Trophoblast cell (in vitro differentiated cells and primary cell): Measurements from ENCODE around the gene UST.
A peak's percentile ranks its signal among the peaks of the same experiment; 100 is the strongest.

Experiments
- DNase-seq, 2 donors: peaks; one replicate each; pipeline ENCODE4 v3.0.0-alpha.2; 2016
- H2AFZ ChIP-seq: 2 replicates; pipeline ENCODE4 v1.6.1; 2013; ENCODE audit warnings: low read length, moderate library complexity, mild to moderate bottlenecking; ENCODE audit not compliant: insufficient read depth, poor library complexity
- H2AK5ac ChIP-seq: 2 replicates; pipeline ENCODE4 v1.6.1; 2013; ENCODE audit warnings: mild to moderate bottlenecking, low read length
- H2BK120ac ChIP-seq: 2 replicates; pipeline ENCODE4 v1.6.1; 2013; ENCODE audit warnings: low read length, mild to moderate bottlenecking, moderate library complexity; ENCODE audit not compliant: insufficient read depth, poor library complexity
- H2BK12ac ChIP-seq: 2 replicates; pipeline ENCODE4 v1.6.1; 2013; ENCODE audit warnings: mild to moderate bottlenecking, low read length, moderate library complexity
- H2BK5ac ChIP-seq: 2 replicates; pipeline ENCODE4 v1.6.1; 2013; ENCODE audit warnings: low read length, low read depth, moderate library complexity, mild to moderate bottlenecking; ENCODE audit not compliant: poor library complexity
- H3K14ac ChIP-seq: 2 replicates; pipeline ENCODE4 v1.6.1; 2013; ENCODE audit warnings: mild to moderate bottlenecking, low read length
- H3K18ac ChIP-seq: 2 replicates; pipeline ENCODE4 v1.6.1; 2013; ENCODE audit warnings: mild to moderate bottlenecking, low read length
- H3K23ac ChIP-seq: 2 replicates; pipeline ENCODE4 v1.6.1; 2013; ENCODE audit warnings: low read length
- H3K27ac ChIP-seq: 2 replicates; pipeline ENCODE4 v1.5.1; 2013; ENCODE audit warnings: low read depth, mild to moderate bottlenecking, inconsistent platforms, low read length, moderate library complexity
- H3K27me3 ChIP-seq: 2 replicates; pipeline ENCODE4 v1.6.1; 2013; ENCODE audit warnings: inconsistent platforms, mild to moderate bottlenecking, low read length, moderate library complexity; ENCODE audit not compliant: insufficient read depth
- H3K36me3 ChIP-seq, 2 experiments: 1 replicate in 1 of 2; 2 replicates in 1 of 2; pipeline ENCODE4 v1.6.1; 2013; ENCODE audit warnings: low read length in 2 of 2, mild to moderate bottlenecking in 2 of 2, moderate library complexity in 1 of 2; ENCODE audit not compliant: insufficient read depth in 2 of 2, control insufficient read depth in 1 of 2
- H3K4ac ChIP-seq: 2 replicates; pipeline ENCODE4 v1.6.1; 2013; ENCODE audit warnings: low read depth, mild to moderate bottlenecking, low read length, moderate library complexity
- H3K4me1 ChIP-seq, 2 experiments: 1 replicate in 1 of 2; 2 replicates in 1 of 2; pipeline ENCODE4 v1.6.1; 2013; ENCODE audit warnings: low read length in 2 of 2, mild to moderate bottlenecking in 2 of 2, moderate library complexity in 1 of 2; ENCODE audit not compliant: insufficient read depth in 2 of 2, control insufficient read depth in 1 of 2
- H3K4me2 ChIP-seq: 2 replicates; pipeline ENCODE4 v1.6.1; 2013; ENCODE audit warnings: inconsistent platforms, mild to moderate bottlenecking, low read length, moderate library complexity
- H3K4me3 ChIP-seq: 2 replicates; pipeline ENCODE4 v1.5.1; 2013; ENCODE audit warnings: mild to moderate bottlenecking, low read depth, low read length, inconsistent platforms
- H3K79me1 ChIP-seq: one replicate; pipeline ENCODE4 v1.6.1; 2013; ENCODE audit warnings: low read length
- H3K79me2 ChIP-seq: 2 replicates; pipeline ENCODE4 v1.6.1; 2013; ENCODE audit warnings: low read length, mild to moderate bottlenecking; ENCODE audit not compliant: control insufficient read depth, insufficient read depth, poor library complexity
- H3K9ac ChIP-seq: 2 replicates; pipeline ENCODE4 v1.6.1; 2013; ENCODE audit warnings: mild to moderate bottlenecking, low read length
- H3K9me3 ChIP-seq: 2 replicates; pipeline ENCODE4 v1.6.1; 2013; ENCODE audit warnings: low read depth, mild to moderate bottlenecking, control low read depth, inconsistent platforms, low read length; ENCODE audit not compliant: insufficient read depth
- H4K12ac ChIP-seq: 2 replicates; pipeline ENCODE4 v1.6.1; 2013; ENCODE audit warnings: low read depth, mild to moderate bottlenecking, low read length, moderate library complexity
- H4K8ac ChIP-seq: 2 replicates; pipeline ENCODE4 v1.6.1; 2013; ENCODE audit warnings: low read depth, mild to moderate bottlenecking, low read length, moderate library complexity
- H4K91ac ChIP-seq: one replicate; pipeline ENCODE4 v1.6.1; 2013; ENCODE audit warnings: low read depth, mild to moderate bottlenecking, low read length, moderate library complexity
- WGBS: extraction: QIAGEN DNeasy Blood & Tissue Kit; methylation state at CpG from one replicate; pipeline ENCODE4 v1.1.7; 2013; ENCODE audit warnings: missing lambda C conversion rate; ENCODE audit not compliant: insufficient read length, insufficient coverage; ENCODE audit errors: extremely low coverage; 5-methylcytosine and 5-hydroxymethylcytosine counted together

The UST gene

GRCh38 chr6:148968771-148969602 lies 222.2 kb downstream of the UST start:
- no peak overlapping the region for H3K18ac ChIP-seq
- H3K27ac ChIP-seq: no peak overlapping the region
- H3K23ac ChIP-seq: no peak overlapping the region
- no peak overlapping the region for H3K4me2 ChIP-seq
- H3K9ac ChIP-seq: no peak overlapping the region
- H4K91ac ChIP-seq: no peak overlapping the region
- no peak overlapping the region for H2AFZ ChIP-seq
- no peaks in the 10 kb centered on the region for H3K27me3 ChIP-seq
- H4K8ac ChIP-seq: no peak overlapping the region
- no peaks in the 10 kb centered on the region for H3K79me1 ChIP-seq
- no peak overlapping the region for H2BK120ac ChIP-seq
- no peaks in the 10 kb centered on the region for H3K79me2 ChIP-seq
- no peaks in the 10 kb centered on the region for H3K9me3 ChIP-seq
- H3K36me3 ChIP-seq: no peaks in the 10 kb centered on the region
- no peak overlapping the region for H3K4ac ChIP-seq
- H4K12ac ChIP-seq: no peak overlapping the region
- no peak overlapping the region for H2AK5ac ChIP-seq
- peaks cover 0 to 2% of the 10 kb centered on the region in 2 experiments for H3K4me1 ChIP-seq
- no CpG with 5 or more reads among the region's 4 CpGs for WGBS
- H2BK5ac ChIP-seq: no peak overlapping the region
- no peak overlapping the region for H2BK12ac ChIP-seq
- H3K14ac ChIP-seq: no peak overlapping the region
- DNase-seq: peak in 1 of 2 donors; percentile 66
- no peak overlapping the region for H3K4me3 ChIP-seq

GRCh38 chr6:148969603-148970061 lies 222.8 kb downstream of the UST start:
- Histone ChIP-seq H4K12ac (no peak overlapping the region), H3K23ac (no peak overlapping the region), H3K14ac (no peak overlapping the region), H2AFZ (no peak overlapping the region), H3K9me3 (no peaks in the 10 kb centered on the region), H3K79me2 (no peaks in the 10 kb centered on the region), H3K4me1 (peaks cover 0 to 2% of the 10 kb centered on the region in 2 experiments), H3K27me3 (no peaks in the 10 kb centered on the region), H3K4me2 (no peak overlapping the region), H2BK12ac (no peak overlapping the region), H3K79me1 (no peaks in the 10 kb centered on the region), H2BK120ac (no peak overlapping the region), H4K91ac (no peak overlapping the region), H2BK5ac (no peak overlapping the region), H3K18ac (no peak overlapping the region), H3K4ac (no peak overlapping the region), H3K9ac (no peak overlapping the region), H3K36me3 (no peaks in the 10 kb centered on the region), H3K27ac (no peak overlapping the region), H2AK5ac (no peak overlapping the region), H3K4me3 (no peak overlapping the region), H4K8ac (no peak overlapping the region)
- peak; percentile 62 to 80 for DNase-seq
- no CpG with 5 or more reads among the region's 10 CpGs for WGBS

- H4K91ac ChIP-seq: no peak overlapping the region
- H2AFZ ChIP-seq: no peak overlapping the region
- no peak overlapping the region for H3K14ac ChIP-seq
- 100% methylated on average over 2 of the region's 6 CpGs for WGBS
- no peak overlapping the region for H4K8ac ChIP-seq
- H3K27me3 ChIP-seq: no peaks in the 10 kb centered on the region
- H3K4me3 ChIP-seq: no peak overlapping the region
- no peak overlapping the region for H3K23ac ChIP-seq
- no peak overlapping the region for H3K18ac ChIP-seq
- H3K4ac ChIP-seq: no peak overlapping the region
- H3K9me3 ChIP-seq: no peaks in the 10 kb centered on the region
- DNase-seq: no peak
- no peak overlapping the region for H2BK12ac ChIP-seq
- no peak overlapping the region for H3K9ac ChIP-seq
- H4K12ac ChIP-seq: no peak overlapping the region
- no peaks in the 10 kb centered on the region for H3K36me3 ChIP-seq
- H2BK120ac ChIP-seq: no peak overlapping the region
- H3K27ac ChIP-seq: no peak overlapping the region
- no peak overlapping the region for H2AK5ac ChIP-seq
- H3K79me1 ChIP-seq: no peaks in the 10 kb centered on the region
- no peak overlapping the region for H2BK5ac ChIP-seq
- H3K79me2 ChIP-seq: no peaks in the 10 kb centered on the region
- H3K4me1 ChIP-seq: peaks cover 0 to 2% of the 10 kb centered on the region in 2 experiments
- H3K4me2 ChIP-seq: no peak overlapping the region
Measured at GRCh38 chr6:148971031-148971927, 224.4 kb downstream of the UST start.

- Histone ChIP-seq H3K36me3 (no peaks in the 10 kb centered on the region), H3K9me3 (no peaks in the 10 kb centered on the region), H4K12ac (no peak overlapping the region), H2AK5ac (no peak overlapping the region), H3K79me1 (no peaks in the 10 kb centered on the region), H2BK120ac (no peak overlapping the region), H2AFZ (no peak overlapping the region), H2BK12ac (no peak overlapping the region), H4K91ac (no peak overlapping the region), H3K18ac (no peak overlapping the region), H4K8ac (no peak overlapping the region), H3K9ac (no peak overlapping the region), H3K4me3 (no peak overlapping the region), H3K79me2 (no peaks in the 10 kb centered on the region), H3K23ac (no peak overlapping the region), H3K4ac (no peak overlapping the region), H2BK5ac (no peak overlapping the region), H3K14ac (no peak overlapping the region), H3K27ac (no peak overlapping the region), H3K4me1 (peaks cover 0 to 2% of the 10 kb centered on the region in 2 experiments), H3K4me2 (no peak overlapping the region), H3K27me3 (no peaks in the 10 kb centered on the region)
- DNase-seq: peak; percentile 78 to 83
- no CpG with 5 or more reads among the region's 15 CpGs for WGBS
Measured at GRCh38 chr6:148972481-148972880, 225.7 kb downstream of the UST start.
